Keratinocyte (primary cell): ENCODE data around the gene MGAT5B.

Source experiments
- EZH2 ChIP-seq: IDR thresholded peaks from one replicate; pipeline ENCODE4 v1.6.1; 2012; ENCODE audit warnings: inconsistent platforms, mild to moderate bottlenecking, low read length, moderate library complexity
- TF ChIP-seq, protein P1 (sequence below), 3 experiments: IDR thresholded peaks in 1 of 3; conservative IDR thresholded peaks in 1 of 3; optimal IDR thresholded peaks in 1 of 3; 2 replicates in 2 of 3; 3 replicates in 1 of 3; pipeline versions ENCODE3 to v1.5.1; 2011; ENCODE audit warnings: low read length in 3 of 3, mild to moderate bottlenecking in 3 of 3, moderate library complexity in 2 of 3, control low read depth in 1 of 3, inconsistent platforms in 1 of 3; ENCODE audit not compliant: insufficient read depth in 2 of 3; ENCODE audit errors: extremely low read depth in 1 of 3

DNA sequence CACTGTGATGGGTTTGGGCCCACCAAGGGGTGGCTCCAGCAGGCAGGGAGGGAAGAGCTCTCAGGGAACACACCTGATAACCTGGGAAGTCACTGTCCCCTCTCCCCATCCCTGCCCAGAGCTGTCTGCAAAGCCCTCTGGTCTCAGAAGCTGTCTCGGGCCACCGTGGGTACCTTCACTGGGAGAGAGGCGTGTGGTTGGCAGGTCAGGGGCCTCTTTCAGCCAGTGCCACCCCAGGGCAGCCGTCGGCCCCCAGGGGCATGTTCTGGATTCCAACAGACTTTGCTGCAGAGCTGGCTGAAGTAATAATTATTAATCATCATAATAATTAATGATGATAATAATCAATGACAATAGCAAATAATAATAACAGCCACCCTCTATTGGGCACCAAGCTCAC is 21.1 kb downstream of the MGAT5B start:
- TF ChIP-seq, protein P1, sequence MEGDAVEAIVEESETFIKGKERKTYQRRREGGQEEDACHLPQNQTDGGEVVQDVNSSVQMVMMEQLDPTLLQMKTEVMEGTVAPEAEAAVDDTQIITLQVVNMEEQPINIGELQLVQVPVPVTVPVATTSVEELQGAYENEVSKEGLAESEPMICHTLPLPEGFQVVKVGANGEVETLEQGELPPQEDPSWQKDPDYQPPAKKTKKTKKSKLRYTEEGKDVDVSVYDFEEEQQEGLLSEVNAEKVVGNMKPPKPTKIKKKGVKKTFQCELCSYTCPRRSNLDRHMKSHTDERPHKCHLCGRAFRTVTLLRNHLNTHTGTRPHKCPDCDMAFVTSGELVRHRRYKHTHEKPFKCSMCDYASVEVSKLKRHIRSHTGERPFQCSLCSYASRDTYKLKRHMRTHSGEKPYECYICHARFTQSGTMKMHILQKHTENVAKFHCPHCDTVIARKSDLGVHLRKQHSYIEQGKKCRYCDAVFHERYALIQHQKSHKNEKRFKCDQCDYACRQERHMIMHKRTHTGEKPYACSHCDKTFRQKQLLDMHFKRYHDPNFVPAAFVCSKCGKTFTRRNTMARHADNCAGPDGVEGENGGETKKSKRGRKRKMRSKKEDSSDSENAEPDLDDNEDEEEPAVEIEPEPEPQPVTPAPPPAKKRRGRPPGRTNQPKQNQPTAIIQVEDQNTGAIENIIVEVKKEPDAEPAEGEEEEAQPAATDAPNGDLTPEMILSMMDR (optimal IDR thresholded peaks at IDR 0.05 in 1 of 3, IDR thresholded peaks at IDR 0.05 in 1 of 3, conservative IDR thresholded peaks at IDR 0.05 in 1 of 3; ENCODE audit: extremely low read depth in 1 of 3, insufficient read depth in 2 of 3, low read length in 3 of 3): no peak
- TF ChIP-seq EZH2: no peak
